GM23338 (cell line): ENCODE results near the gene BANF1. TPM values are rescaled to one million over a fixed set of nuclear protein-coding genes. Genes with fewer than 3 reads are reported as not detected.

Experiments
- ATAC-seq: fragments of 200-7000 bp; cut with Tn5 transposase; 3 replicates; pipeline ENCODE4 v1.9.1; 2020
- DNase-seq: peaks from one replicate; pipeline ENCODE4 v3.0.0-alpha.2; 2015; ENCODE audit warnings: low spot score
- H2AFZ ChIP-seq: fragments of 200-600 bp; sonication (generic); 2 replicates; pipeline ENCODE4 v1.8.0; 2016; ENCODE audit warnings: antibody characterized with exemption, mild to moderate bottlenecking, moderate library complexity
- H3F3A ChIP-seq: fragments of 200-600 bp; sonication (generic); replicated peaks from 2 replicates; pipeline ENCODE4 v1.8.0; 2017; ENCODE audit warnings: antibody characterized with exemption, mixed run types, low read depth
- H3K27ac ChIP-seq: fragments of 200-600 bp; sonication (generic); 2 replicates; pipeline ENCODE4 v1.6.1; 2016; ENCODE audit warnings: low read depth
- H3K27me3 ChIP-seq: fragments of 200-600 bp; sonication (generic); 2 replicates; pipeline ENCODE4 v1.8.0; 2016; ENCODE audit warnings: mild to moderate bottlenecking, mixed run types, moderate library complexity; ENCODE audit not compliant: insufficient read depth
- H3K36me3 ChIP-seq: fragments of 200-600 bp; sonication (generic); 2 replicates; pipeline ENCODE4 v1.8.0; 2016; ENCODE audit warnings: mild to moderate bottlenecking; ENCODE audit not compliant: insufficient read depth
- H3K4me1 ChIP-seq: fragments of 200-600 bp; sonication (generic); 2 replicates; pipeline ENCODE4 v1.8.0; 2016; ENCODE audit warnings: mild to moderate bottlenecking, moderate library complexity; ENCODE audit not compliant: insufficient read depth
- H3K4me2 ChIP-seq: fragments of 200-600 bp; sonication (generic); 2 replicates; pipeline ENCODE4 v1.7.1; 2017; ENCODE audit warnings: mixed run types
- H3K4me3 ChIP-seq: fragments of 200-600 bp; sonication (generic); 2 replicates; pipeline ENCODE4 v1.6.1; 2016; ENCODE audit warnings: mixed run types
- H3K79me2 ChIP-seq: fragments of 200-600 bp; sonication (generic); replicated peaks from 2 replicates; pipeline ENCODE4 v1.8.0; 2017; ENCODE audit warnings: mild to moderate bottlenecking; ENCODE audit not compliant: insufficient read depth
- H3K9me2 ChIP-seq: fragments of 200-600 bp; sonication (generic); 2 replicates; pipeline ENCODE4 v1.8.0; 2017; ENCODE audit not compliant: insufficient read depth
- H4K20me1 ChIP-seq: fragments of 200-600 bp; sonication (generic); replicated peaks from 2 replicates; pipeline ENCODE4 v1.8.0; 2017; ENCODE audit warnings: mild to moderate bottlenecking; ENCODE audit not compliant: insufficient read depth
- H3K27ac Mint-ChIP-seq: 2 replicates; pipeline ENCODE4 v1.8.0; 2020; ENCODE audit warnings: inconsistent platforms, mild to moderate bottlenecking, moderate library complexity, mixed read lengths
- H3K27me3 Mint-ChIP-seq: 3 replicates; pipeline ENCODE4 v1.8.0; 2022; ENCODE audit warnings: low read depth, mild to moderate bottlenecking, moderate library complexity, mixed read lengths, inconsistent platforms; ENCODE audit not compliant: insufficient read depth, poor library complexity
- H3K36me3 Mint-ChIP-seq: 3 replicates; pipeline ENCODE4 v1.8.0; 2021; ENCODE audit warnings: low read depth, mild to moderate bottlenecking, inconsistent platforms, moderate library complexity, mixed read lengths
- H3K4me1 Mint-ChIP-seq: 3 replicates; pipeline ENCODE4 v1.8.0; 2020; ENCODE audit warnings: mild to moderate bottlenecking, inconsistent platforms, mixed read lengths
- H3K4me3 Mint-ChIP-seq: 3 replicates; pipeline ENCODE4 v1.8.0; 2021; ENCODE audit warnings: moderate library complexity, mild to moderate bottlenecking, inconsistent platforms, mixed read lengths
- H3K9me3 Mint-ChIP-seq: 3 replicates; pipeline ENCODE4 v1.8.0; 2020; ENCODE audit warnings: moderate library complexity, mild to moderate bottlenecking, inconsistent platforms, mixed read lengths
- EZH2 ChIP-seq: fragments of 200-600 bp; sonication (generic); IDR thresholded peaks from one replicate; pipeline ENCODE4 v1.8.0; 2017; ENCODE audit warnings: antibody characterized with exemption, mild to moderate bottlenecking, low read depth; ENCODE audit not compliant: unreplicated experiment
- EZH2phosphoT487 ChIP-seq: fragments of 200-600 bp; sonication (generic); IDR thresholded peaks from one replicate; pipeline ENCODE4 v1.8.1; 2018; ENCODE audit warnings: antibody characterized with exemption; ENCODE audit not compliant: unreplicated experiment
- JUNB ChIP-seq: IDR thresholded peaks from one replicate; pipeline ENCODE4 v1.6.1; 2016; ENCODE audit warnings: antibody characterized with exemption; ENCODE audit not compliant: unreplicated experiment
- POLR2AphosphoS5 ChIP-seq: IDR thresholded peaks from 2 replicates; pipeline ENCODE4 v1.6.1; 2016; ENCODE audit warnings: antibody characterized with exemption, low read depth
- STAT1 ChIP-seq: IDR thresholded peaks from one replicate; pipeline ENCODE4 v1.6.1; 2016; ENCODE audit warnings: antibody characterized with exemption; ENCODE audit not compliant: unreplicated experiment
- ZNF114 ChIP-seq: fragments of 250-450 bp; sonication (Bioruptor Pico); IDR thresholded peaks from 2 replicates; pipeline ENCODE4 v1.5.0; 2020; ENCODE audit warnings: mild to moderate bottlenecking, moderate library complexity
- polyA plus RNA-seq: library from polyadenylated mRNA; unstranded; fragments of >200 nt; fragmentation: Nextera tagmentation; extraction: Ambion mirVana; gene quantifications from 2 replicates; pipeline ENCODE4 v1.2.1, GENCODE V29; 2016
- total RNA-seq: library from RNA; depleted of rRNA; stranded (reverse); fragments of >200 nt; shearing (Covaris generic); gene quantifications from 2 replicates; pipeline ENCODE4 v1.2.3, GENCODE V29; 2014
- TF ChIP-seq, protein P1 (sequence below): fragments of 250-450 bp; sonication (Bioruptor Pico); IDR thresholded peaks from 2 replicates; pipeline ENCODE4 v1.5.0; 2020; ENCODE audit warnings: mild to moderate bottlenecking, moderate library complexity
- TF ChIP-seq, protein P2 (sequence below), 2 experiments: fragments of 200-600 bp in 1 of 2; sonication (generic) in 1 of 2; conservative IDR thresholded peaks; 2 replicates each; pipeline versions ENCODE4 v1.5.1 to v1.6.1; 2016 to 2017; ENCODE audit warnings: antibody characterized with exemption in 2 of 2, low read depth in 2 of 2, mild to moderate bottlenecking in 2 of 2, moderate library complexity in 1 of 2
- TF ChIP-seq, protein P3 (sequence below): IDR thresholded peaks from 2 replicates; pipeline ENCODE4 v1.6.1; 2016; ENCODE audit warnings: antibody characterized with exemption

The BANF1 gene
- total and polyA plus RNA-seq, 2 experiments from 2014 or later, result 58.2 to 765 TPM

GRCh38 chr11:66046901-66047300 lies 44.6 kb downstream of the BANF1 start:
- Histone ChIP-seq H3K79me2 (0 out of 2 replicates have a peak, but pooled peaks cover 4% of the 10 kb centered on the region), H3K9me2 (no peaks in the 10 kb centered on the region), H3K27ac (no peak overlapping the region), H3K4me1 (peaks cover 16% of the 10 kb centered on the region), H3K36me3 (no peaks in the 10 kb centered on the region), H4K20me1 (no peaks in the 10 kb centered on the region; the same call in none of the 2 replicates), H3K27me3 (no peaks in the 10 kb centered on the region), H3K4me2 (no peak overlapping the region), H3F3A (peaks cover 21% of the 10 kb centered on the region; the same call in 1 of the 2 replicates), H2AFZ (no peak overlapping the region), H3K4me3 (no peak overlapping the region)
- H3K27ac Mint-ChIP-seq, result no peak overlapping the region
- TF ChIP-seq EZH2 (no peak), POLR2AphosphoS5 (no peak), JUNB (no peak), EZH2phosphoT487 (no peak), ZNF114 (CRISPR knock-in tag) (no peak), STAT1 (no peak)
- TF ChIP-seq, protein P1, sequence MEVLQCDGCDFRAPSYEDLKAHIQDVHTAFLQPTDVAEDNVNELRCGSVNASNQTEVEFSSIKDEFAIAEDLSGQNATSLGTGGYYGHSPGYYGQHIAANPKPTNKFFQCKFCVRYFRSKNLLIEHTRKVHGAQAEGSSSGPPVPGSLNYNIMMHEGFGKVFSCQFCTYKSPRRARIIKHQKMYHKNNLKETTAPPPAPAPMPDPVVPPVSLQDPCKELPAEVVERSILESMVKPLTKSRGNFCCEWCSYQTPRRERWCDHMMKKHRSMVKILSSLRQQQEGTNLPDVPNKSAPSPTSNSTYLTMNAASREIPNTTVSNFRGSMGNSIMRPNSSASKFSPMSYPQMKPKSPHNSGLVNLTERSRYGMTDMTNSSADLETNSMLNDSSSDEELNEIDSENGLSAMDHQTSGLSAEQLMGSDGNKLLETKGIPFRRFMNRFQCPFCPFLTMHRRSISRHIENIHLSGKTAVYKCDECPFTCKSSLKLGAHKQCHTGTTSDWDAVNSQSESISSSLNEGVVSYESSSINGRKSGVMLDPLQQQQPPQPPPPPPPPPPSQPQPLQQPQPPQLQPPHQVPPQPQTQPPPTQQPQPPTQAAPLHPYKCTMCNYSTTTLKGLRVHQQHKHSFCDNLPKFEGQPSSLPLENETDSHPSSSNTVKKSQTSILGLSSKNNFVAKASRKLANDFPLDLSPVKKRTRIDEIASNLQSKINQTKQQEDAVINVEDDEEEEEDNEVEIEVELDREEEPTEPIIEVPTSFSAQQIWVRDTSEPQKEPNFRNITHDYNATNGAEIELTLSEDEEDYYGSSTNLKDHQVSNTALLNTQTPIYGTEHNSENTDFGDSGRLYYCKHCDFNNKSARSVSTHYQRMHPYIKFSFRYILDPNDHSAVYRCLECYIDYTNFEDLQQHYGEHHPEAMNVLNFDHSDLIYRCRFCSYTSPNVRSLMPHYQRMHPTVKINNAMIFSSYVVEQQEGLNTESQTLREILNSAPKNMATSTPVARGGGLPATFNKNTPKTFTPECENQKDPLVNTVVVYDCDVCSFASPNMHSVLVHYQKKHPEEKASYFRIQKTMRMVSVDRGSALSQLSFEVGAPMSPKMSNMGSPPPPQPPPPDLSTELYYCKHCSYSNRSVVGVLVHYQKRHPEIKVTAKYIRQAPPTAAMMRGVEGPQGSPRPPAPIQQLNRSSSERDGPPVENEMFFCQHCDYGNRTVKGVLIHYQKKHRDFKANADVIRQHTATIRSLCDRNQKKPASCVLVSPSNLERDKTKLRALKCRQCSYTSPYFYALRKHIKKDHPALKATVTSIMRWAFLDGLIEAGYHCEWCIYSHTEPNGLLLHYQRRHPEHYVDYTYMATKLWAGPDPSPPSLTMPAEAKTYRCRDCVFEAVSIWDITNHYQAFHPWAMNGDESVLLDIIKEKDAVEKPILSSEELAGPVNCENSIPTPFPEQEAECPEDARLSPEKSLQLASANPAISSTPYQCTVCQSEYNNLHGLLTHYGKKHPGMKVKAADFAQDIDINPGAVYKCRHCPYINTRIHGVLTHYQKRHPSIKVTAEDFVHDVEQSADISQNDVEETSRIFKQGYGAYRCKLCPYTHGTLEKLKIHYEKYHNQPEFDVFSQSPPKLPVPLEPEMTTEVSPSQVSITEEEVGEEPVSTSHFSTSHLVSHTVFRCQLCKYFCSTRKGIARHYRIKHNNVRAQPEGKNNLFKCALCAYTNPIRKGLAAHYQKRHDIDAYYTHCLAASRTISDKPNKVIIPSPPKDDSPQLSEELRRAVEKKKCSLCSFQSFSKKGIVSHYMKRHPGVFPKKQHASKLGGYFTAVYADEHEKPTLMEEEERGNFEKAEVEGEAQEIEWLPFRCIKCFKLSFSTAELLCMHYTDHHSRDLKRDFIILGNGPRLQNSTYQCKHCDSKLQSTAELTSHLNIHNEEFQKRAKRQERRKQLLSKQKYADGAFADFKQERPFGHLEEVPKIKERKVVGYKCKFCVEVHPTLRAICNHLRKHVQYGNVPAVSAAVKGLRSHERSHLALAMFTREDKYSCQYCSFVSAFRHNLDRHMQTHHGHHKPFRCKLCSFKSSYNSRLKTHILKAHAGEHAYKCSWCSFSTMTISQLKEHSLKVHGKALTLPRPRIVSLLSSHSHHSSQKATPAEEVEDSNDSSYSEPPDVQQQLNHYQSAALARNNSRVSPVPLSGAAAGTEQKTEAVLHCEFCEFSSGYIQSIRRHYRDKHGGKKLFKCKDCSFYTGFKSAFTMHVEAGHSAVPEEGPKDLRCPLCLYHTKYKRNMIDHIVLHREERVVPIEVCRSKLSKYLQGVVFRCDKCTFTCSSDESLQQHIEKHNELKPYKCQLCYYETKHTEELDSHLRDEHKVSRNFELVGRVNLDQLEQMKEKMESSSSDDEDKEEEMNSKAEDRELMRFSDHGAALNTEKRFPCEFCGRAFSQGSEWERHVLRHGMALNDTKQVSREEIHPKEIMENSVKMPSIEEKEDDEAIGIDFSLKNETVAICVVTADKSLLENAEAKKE, result no peak
- TF ChIP-seq, protein P2, sequence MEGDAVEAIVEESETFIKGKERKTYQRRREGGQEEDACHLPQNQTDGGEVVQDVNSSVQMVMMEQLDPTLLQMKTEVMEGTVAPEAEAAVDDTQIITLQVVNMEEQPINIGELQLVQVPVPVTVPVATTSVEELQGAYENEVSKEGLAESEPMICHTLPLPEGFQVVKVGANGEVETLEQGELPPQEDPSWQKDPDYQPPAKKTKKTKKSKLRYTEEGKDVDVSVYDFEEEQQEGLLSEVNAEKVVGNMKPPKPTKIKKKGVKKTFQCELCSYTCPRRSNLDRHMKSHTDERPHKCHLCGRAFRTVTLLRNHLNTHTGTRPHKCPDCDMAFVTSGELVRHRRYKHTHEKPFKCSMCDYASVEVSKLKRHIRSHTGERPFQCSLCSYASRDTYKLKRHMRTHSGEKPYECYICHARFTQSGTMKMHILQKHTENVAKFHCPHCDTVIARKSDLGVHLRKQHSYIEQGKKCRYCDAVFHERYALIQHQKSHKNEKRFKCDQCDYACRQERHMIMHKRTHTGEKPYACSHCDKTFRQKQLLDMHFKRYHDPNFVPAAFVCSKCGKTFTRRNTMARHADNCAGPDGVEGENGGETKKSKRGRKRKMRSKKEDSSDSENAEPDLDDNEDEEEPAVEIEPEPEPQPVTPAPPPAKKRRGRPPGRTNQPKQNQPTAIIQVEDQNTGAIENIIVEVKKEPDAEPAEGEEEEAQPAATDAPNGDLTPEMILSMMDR (conservative IDR thresholded peaks at IDR 0.05; ENCODE audit: low read depth in 2 of 2), result no peak
- TF ChIP-seq, protein P3, sequence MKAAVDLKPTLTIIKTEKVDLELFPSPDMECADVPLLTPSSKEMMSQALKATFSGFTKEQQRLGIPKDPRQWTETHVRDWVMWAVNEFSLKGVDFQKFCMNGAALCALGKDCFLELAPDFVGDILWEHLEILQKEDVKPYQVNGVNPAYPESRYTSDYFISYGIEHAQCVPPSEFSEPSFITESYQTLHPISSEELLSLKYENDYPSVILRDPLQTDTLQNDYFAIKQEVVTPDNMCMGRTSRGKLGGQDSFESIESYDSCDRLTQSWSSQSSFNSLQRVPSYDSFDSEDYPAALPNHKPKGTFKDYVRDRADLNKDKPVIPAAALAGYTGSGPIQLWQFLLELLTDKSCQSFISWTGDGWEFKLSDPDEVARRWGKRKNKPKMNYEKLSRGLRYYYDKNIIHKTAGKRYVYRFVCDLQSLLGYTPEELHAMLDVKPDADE, result no peak
- H3K4me1 Mint-ChIP-seq, result peaks cover 43% of the 10 kb centered on the region
- no peak for ATAC-seq
- DNase-seq, result no peak
- H3K36me3 Mint-ChIP-seq, result peaks cover 16% of the 10 kb centered on the region
- peaks cover 12% of the 10 kb centered on the region for H3K27me3 Mint-ChIP-seq
- no peaks in the 10 kb centered on the region; the same call in 2 of the 3 replicates for H3K9me3 Mint-ChIP-seq
- H3K4me3 Mint-ChIP-seq, result no peak overlapping the region
